Fibroblast of upper back skin (primary cell): Measurements from ENCODE around the gene HSD17B13.

Source experiments
- DNase-seq: peaks from one replicate; pipeline ENCODE4 v3.0.0-alpha.2; 2013

The HSD17B13 gene

GRCh38 chr4:87260477-87260876 is 62.2 kb downstream of the HSD17B13 start:
- no peak for DNase-seq

- no peak for DNase-seq
These were observed 64.0 kb downstream of the HSD17B13 start for GRCh38 chr4:87258677-87259076.

- no peak for DNase-seq
These were observed 65.2 kb downstream of the HSD17B13 start for GRCh38 chr4:87257523-87257922.

- no peak for DNase-seq
These were observed 66.9 kb downstream of the HSD17B13 start for GRCh38 chr4:87255755-87256154.
